Activated naive CD8-positive, alpha-beta T cell treated with anti-CD3 and anti-CD28 coated beads for 36 hours (primary cell): ENCODE results near the gene SIL1. TPM values are rescaled to one million over a fixed set of nuclear protein-coding genes. Genes with fewer than 3 reads are reported as not detected.
"Not testable (repeated sequence)": the region's sequence is repeated elsewhere in the genome, so short reads cannot be mapped to it uniquely, and the experiment has no call there.

Source experiments
- DNase-seq: peaks from one replicate; pipeline ENCODE4 v3.0.0; 2021
- H3K27ac Mint-ChIP-seq: one replicate; pipeline ENCODE4 v1.8.0; 2022; ENCODE audit warnings: mild to moderate bottlenecking, moderate library complexity, mixed read lengths
- H3K27me3 Mint-ChIP-seq: one replicate; pipeline ENCODE4 v1.8.0; 2022; ENCODE audit warnings: mild to moderate bottlenecking, mixed read lengths
- H3K36me3 Mint-ChIP-seq: one replicate; pipeline ENCODE4 v1.8.0; 2021; ENCODE audit warnings: mild to moderate bottlenecking, mixed read lengths
- H3K4me1 Mint-ChIP-seq: one replicate; pipeline ENCODE4 v1.8.0; 2021; ENCODE audit warnings: mixed read lengths
- H3K4me3 Mint-ChIP-seq: one replicate; pipeline ENCODE4 v1.8.0; 2022; ENCODE audit warnings: mild to moderate bottlenecking, moderate library complexity, mixed read lengths
- H3K9me3 Mint-ChIP-seq: one replicate; pipeline ENCODE4 v1.8.0; 2022; ENCODE audit warnings: mixed read lengths
- total RNA-seq, 2 experiments: library from RNA; stranded (reverse); gene quantifications; one replicate each; pipeline ENCODE4 v1.2.3, GENCODE V29; 2021

SIL1 gene
- total RNA-seq, 2 experiments from 2014 or later = 19.8 to 21.4 TPM

DNA sequence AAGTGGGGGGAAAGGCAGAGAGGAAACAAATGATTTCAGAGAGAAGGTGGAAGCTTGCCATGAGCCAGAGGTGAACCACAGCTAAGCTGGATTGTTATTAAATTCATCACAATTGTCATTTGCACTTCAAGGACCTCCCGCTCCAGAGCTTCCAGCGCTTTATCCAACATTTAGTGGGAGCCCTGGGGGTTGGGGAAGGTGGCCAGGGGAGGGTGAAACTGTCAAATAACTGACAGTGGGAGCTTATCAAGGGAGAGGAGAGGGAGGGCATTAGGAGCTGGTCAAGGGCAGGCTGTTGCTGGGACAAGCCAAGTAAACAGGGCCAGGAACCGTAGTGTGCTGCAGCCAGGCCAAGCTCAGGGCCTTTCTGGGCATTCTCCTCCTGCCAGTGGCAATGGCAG is 71.5 kb downstream of the SIL1 start:
- no peak overlapping the region for H3K4me3 Mint-ChIP-seq
- H3K27ac Mint-ChIP-seq = no peak overlapping the region
- H3K36me3 Mint-ChIP-seq = peaks cover 6% of the 10 kb centered on the region
- H3K4me1 Mint-ChIP-seq = no peaks in the 10 kb centered on the region
- no peaks in the 10 kb centered on the region for H3K27me3 Mint-ChIP-seq
- no peaks in the 10 kb centered on the region for H3K9me3 Mint-ChIP-seq
- no peak for DNase-seq

DNA sequence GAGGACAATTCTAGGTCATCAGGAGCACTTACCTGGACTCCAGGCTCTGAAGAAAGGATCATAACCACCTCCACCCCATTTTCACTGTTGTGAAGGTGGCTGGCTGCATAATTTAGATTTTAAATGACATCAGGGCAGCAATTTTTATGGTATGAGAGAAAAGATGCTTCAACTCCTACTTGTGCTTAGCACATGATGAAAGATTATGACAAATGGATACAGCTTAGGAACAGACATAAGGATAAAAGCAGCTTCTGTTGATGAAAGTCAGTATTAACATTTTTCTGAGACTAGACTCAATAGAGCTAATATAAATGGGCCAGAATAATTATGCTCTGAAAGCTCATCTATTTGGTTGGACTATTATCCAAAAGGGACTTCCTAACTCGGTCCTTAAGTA is 72.2 kb downstream of the SIL1 start:
- Mint-ChIP-seq H3K27ac (no peak overlapping the region), H3K27me3 (no peaks in the 10 kb centered on the region), H3K4me1 (no peaks in the 10 kb centered on the region), H3K9me3 (no peaks in the 10 kb centered on the region), H3K36me3 (peaks cover 6% of the 10 kb centered on the region), H3K4me3 (no peak overlapping the region)
- no peak for DNase-seq

DNA sequence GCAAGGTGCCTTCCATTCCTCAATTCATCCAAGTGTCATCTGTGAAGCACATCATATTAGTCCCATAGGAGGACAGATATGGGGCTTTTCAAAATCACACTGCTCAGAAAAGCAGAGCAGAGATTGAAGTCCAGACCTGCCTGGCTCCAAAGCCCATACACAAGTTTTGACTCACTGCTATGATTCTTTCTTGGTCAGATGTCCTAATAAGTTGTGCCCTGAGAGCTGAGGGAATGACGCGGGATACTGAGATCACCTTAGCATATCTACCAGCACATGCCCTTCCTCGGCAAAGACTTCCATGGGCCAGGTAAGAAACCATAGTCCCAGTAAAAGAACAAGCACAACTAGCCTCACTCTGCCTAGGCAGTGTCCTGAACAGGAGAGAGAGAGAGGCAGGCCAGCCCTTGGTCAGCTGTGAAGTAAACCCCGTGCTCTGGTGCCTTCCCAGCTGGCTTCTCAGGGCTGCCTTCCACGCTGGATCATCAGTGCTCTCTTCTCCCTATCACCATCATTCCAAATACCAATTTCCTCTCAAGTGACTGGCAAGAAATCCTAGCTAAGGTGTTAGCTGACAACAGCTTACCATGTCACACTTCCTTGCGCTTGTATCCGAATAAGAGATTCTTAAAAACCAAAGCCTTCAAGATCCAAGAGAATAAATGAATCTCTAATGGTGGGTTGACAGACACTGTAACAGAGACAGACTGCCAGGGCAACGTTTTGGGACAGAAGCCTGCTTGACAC is 73.2 kb downstream of the SIL1 start:
- Mint-ChIP-seq H3K36me3 (peaks cover 6% of the 10 kb centered on the region), H3K9me3 (no peaks in the 10 kb centered on the region), H3K4me1 (no peaks in the 10 kb centered on the region), H3K4me3 (no peak overlapping the region), H3K27me3 (no peaks in the 10 kb centered on the region), H3K27ac (no peak overlapping the region)
- DNase-seq = no peak

- Mint-ChIP-seq H3K27me3 (no peaks in the 10 kb centered on the region), H3K4me1 (no peaks in the 10 kb centered on the region), H3K9me3 (no peaks in the 10 kb centered on the region), H3K36me3 (peaks cover 10% of the 10 kb centered on the region), H3K4me3 (no peak overlapping the region), H3K27ac (no peak overlapping the region)
- DNase-seq = no peak
Measured at GRCh38 chr5:139121120-139121519, 77.0 kb downstream of the SIL1 start.

DNA sequence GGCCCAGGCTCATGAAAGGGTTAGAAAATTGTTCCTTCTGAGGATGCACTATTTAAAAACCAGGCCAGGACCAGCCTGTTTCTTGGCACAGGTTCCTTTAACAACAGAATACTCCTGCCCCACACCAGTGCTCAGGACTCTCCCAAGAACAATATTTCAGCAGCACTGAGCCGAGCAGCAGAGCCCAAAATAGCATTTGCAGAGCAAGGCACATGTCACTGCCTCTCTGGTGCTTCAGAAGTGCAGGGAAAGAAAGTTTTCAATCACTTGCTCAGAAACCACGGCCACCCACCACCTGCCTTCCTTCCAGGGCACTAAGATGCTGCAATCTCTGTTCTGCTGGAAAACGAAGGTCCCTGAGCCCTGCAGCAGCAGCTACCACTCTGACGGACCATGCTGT is 77.6 kb downstream of the SIL1 start:
- Mint-ChIP-seq H3K27me3 (no peaks in the 10 kb centered on the region), H3K4me1 (no peaks in the 10 kb centered on the region), H3K9me3 (no peaks in the 10 kb centered on the region), H3K36me3 (peaks cover 9% of the 10 kb centered on the region), H3K4me3 (no peak overlapping the region), H3K27ac (no peak overlapping the region)
- DNase-seq = no peak

DNA sequence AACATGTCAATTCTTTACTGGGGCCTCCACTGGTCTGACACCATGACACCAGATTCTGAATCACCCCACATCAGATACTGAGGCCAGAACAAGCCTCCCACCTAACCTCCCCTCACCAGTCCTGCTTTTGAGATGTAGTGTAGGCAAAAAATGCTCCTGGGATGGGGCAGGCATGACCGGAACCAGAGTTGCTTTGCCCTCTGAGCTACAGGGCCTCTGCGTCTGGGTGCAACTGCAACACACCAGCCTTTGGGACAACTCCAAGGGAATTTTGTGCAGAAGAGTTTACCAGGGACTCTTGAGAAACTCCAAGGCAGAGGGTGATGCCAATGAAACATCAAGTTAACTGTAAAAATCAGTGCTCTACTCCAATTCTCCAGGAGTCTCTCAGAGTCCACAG is 79.4 kb downstream of the SIL1 start:
- no peak overlapping the region for H3K4me3 Mint-ChIP-seq

DNA sequence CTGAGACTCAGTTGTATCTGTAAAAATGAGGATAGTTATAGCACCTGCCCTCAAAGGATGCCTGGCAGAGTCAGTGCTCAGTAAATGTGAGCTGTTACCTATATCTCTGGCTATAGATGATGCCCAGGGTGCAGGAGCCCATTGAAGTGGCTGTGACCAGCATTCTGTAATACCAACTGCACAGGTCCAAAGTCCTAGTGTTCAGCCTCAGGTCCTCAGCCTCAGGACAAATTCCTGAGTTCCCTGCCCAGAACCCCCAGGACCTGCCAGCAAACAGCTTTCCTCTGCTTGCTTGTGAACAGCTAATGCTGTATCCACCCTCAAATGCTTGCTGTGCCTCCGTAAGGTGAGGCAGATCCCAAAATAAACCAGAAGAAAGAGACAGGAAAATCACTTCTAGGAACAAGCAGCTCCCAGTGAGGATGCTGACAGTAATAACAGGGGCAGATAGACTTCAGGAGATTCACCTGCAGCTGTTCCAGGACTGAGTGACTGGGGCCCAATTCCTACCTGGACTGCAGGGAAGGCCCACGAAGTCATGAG is 80.8 kb downstream of the SIL1 start:
- H3K9me3 Mint-ChIP-seq = peaks cover 3% of the 10 kb centered on the region
- no peak overlapping the region for H3K27ac Mint-ChIP-seq
- H3K27me3 Mint-ChIP-seq = no peaks in the 10 kb centered on the region
- DNase-seq = no peak
- H3K4me1 Mint-ChIP-seq = no peaks in the 10 kb centered on the region
- peaks cover 15% of the 10 kb centered on the region for H3K36me3 Mint-ChIP-seq
- H3K4me3 Mint-ChIP-seq = no peak overlapping the region

More for the DNA sequence above, 79.4 kb downstream of the SIL1 start:
- H3K27me3 Mint-ChIP-seq = no peaks in the 10 kb centered on the region
- no peaks in the 10 kb centered on the region for H3K9me3 Mint-ChIP-seq
- DNase-seq = no peak
- no peak overlapping the region for H3K27ac Mint-ChIP-seq
- peaks cover 9% of the 10 kb centered on the region for H3K36me3 Mint-ChIP-seq
- H3K4me1 Mint-ChIP-seq = no peaks in the 10 kb centered on the region

DNA sequence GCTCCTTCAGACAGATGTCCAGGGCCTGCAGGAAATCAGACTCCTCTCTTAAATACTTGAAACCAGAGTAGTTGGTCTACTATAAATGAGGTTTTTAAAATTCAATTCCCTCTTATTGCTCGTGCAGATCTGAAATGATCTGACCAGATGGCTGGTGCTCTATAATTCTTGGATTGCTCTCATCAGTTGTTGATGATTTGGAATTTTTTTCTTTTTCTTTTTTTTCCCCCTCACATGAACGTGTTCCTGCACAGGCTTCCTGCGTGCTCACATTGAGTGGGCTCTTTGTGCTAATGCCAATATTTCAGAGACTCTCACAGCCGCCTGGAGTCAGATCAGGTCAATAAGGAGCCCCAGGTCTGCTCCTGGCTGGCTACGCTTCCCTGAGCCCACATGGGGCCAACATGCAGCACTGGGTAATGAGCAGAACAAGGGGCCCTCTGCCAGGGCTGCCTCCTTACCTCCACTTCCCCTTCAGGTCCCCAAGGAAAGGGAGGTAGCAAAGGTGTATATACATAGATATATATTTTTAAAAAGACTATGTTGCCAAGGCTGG is 82.0 kb downstream of the SIL1 start:
- no peaks in the 10 kb centered on the region for H3K4me1 Mint-ChIP-seq
- H3K27me3 Mint-ChIP-seq = no peaks in the 10 kb centered on the region
- H3K27ac Mint-ChIP-seq = no peak overlapping the region
- DNase-seq = no peak
- peaks cover 19% of the 10 kb centered on the region for H3K36me3 Mint-ChIP-seq
- peaks cover 3% of the 10 kb centered on the region for H3K9me3 Mint-ChIP-seq
- no peak overlapping the region for H3K4me3 Mint-ChIP-seq

- no peak for DNase-seq
- Mint-ChIP-seq H3K4me3 (no peak overlapping the region), H3K4me1 (no peaks in the 10 kb centered on the region), H3K27me3 (no peaks in the 10 kb centered on the region), H3K27ac (no peak overlapping the region), H3K9me3 (peaks cover 3% of the 10 kb centered on the region), H3K36me3 (peaks cover 13% of the 10 kb centered on the region)
Measured at GRCh38 chr5:139113892-139114291, 84.3 kb downstream of the SIL1 start.

- H3K4me3 Mint-ChIP-seq, H3K27ac Mint-ChIP-seq, H3K9me3 Mint-ChIP-seq, DNase-seq, H3K4me1 Mint-ChIP-seq, H3K27me3 Mint-ChIP-seq: not testable (repeated sequence)
- peaks cover 11% of the 10 kb centered on the region for H3K36me3 Mint-ChIP-seq
Measured at GRCh38 chr5:139112362-139112761, 85.8 kb downstream of the SIL1 start.

DNA sequence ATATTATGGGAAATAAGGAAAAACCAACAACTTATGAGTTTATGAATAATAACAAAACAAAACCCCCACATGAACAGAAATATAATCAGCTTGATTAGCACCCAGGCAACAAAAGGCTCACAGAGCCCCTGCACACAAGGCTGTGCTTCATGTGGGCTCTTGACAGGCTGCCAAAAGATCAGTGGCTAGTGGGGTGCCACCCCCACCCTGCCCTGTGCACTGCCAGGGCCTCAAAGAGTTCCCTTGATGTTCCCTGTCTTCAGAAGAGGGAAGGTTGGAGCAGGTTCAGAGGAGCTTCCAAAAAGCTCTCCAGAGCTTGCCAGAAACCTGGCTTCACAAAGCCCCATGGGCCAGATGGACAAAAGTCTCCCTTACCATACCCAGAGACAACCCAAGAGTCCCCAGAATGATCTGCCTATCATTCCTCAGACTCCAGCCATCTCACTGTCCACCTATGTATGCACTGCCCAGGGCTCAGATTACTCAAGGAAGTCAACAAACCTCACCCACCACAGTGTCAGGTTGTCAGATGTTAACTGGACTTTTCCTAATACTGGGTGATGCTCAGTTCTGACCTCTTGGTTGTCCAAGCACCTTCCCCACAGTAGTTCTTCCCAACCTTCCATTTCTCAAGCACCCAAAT is 87.5 kb downstream of the SIL1 start:
- Mint-ChIP-seq H3K27ac (no peak overlapping the region), H3K4me3 (no peak overlapping the region), H3K36me3 (peaks cover 14% of the 10 kb centered on the region), H3K4me1 (no peaks in the 10 kb centered on the region), H3K27me3 (no peaks in the 10 kb centered on the region), H3K9me3 (peaks cover 3% of the 10 kb centered on the region)
- no peak for DNase-seq

DNA sequence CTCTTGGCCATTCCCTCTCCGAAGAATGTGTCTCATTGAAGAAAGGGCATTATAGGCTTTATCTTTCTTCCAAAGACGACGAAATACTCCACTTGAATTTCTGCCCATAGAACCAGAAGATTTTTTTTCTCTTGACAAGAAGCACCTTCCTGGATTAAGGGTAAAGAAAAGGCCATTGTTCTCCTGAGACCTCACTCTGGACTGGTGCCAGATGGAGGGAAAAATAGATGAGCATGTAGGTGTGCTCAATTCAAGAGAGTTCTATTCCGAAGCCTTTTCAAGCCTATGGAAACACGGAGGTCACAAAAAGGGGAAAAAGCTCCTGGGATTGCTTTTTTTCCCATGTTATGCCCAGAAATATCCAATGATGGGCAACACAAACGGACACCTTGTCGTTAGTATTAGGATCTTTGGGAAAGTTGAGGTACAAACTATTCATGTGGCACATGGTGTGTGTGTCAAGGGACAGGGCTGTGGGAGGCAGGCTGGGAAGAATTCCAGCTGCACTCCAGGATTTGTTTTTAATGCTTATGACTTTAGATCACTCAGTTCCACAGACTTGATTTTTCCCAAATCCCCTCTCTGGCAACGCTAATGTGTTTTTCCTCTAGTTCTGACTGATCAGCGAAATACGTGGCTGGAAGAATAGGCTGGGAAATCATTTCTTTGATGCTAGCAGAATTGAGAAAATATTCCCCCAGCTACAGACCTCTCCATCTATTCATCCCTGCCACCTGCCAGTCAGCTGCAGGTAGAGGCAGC is 89.9 kb downstream of the SIL1 start:
- no peak for DNase-seq
- H3K4me3 Mint-ChIP-seq = no peak overlapping the region
- peaks cover 8% of the 10 kb centered on the region for H3K36me3 Mint-ChIP-seq
- H3K4me1 Mint-ChIP-seq = no peaks in the 10 kb centered on the region
- H3K27ac Mint-ChIP-seq = no peak overlapping the region
- H3K9me3 Mint-ChIP-seq = peaks cover under 1% of the 10 kb centered on the region
- H3K27me3 Mint-ChIP-seq = no peaks in the 10 kb centered on the region

DNA sequence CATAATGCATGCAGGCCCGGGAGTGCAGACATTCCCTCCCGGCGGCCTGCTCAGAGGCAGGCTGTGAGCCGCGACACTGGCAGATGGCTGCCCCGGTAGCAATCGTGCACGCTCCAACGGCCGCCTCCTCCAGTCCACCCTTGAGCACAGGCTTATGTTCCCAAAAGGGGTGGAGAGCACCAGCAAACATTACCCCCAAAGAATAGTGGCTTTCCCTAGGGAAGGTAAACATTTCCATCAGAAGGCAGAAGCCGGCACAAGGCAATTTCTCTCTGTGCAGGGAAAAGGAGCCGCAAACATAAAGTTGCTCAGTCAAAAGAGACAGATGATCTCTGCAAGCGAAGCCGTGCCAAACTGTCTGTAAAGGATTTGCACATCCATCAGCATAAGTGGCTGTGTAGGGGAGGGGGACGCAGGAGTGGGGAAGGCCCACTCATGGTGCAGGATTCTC is 92.5 kb downstream of the SIL1 start:
- DNase-seq = no peak
- Mint-ChIP-seq H3K36me3 (peaks cover 4% of the 10 kb centered on the region), H3K27me3 (no peaks in the 10 kb centered on the region), H3K4me1 (no peaks in the 10 kb centered on the region), H3K27ac (no peak overlapping the region), H3K4me3 (no peak overlapping the region), H3K9me3 (no peaks in the 10 kb centered on the region)

- H3K27me3 Mint-ChIP-seq = no peaks in the 10 kb centered on the region
- no peaks in the 10 kb centered on the region for H3K4me1 Mint-ChIP-seq
- H3K4me3 Mint-ChIP-seq = no peak overlapping the region
- DNase-seq = no peak
- H3K9me3 Mint-ChIP-seq = no peaks in the 10 kb centered on the region
- H3K36me3 Mint-ChIP-seq = peaks cover 5% of the 10 kb centered on the region
- H3K27ac Mint-ChIP-seq = no peak overlapping the region
Measured at GRCh38 chr5:139104577-139105276, 93.4 kb downstream of the SIL1 start.
